GM12873 (cell line): ENCODE results near the gene LIN28A.

Experiments used
- TF ChIP-seq, protein P1 (sequence below): IDR thresholded peaks from 2 replicates; pipeline ENCODE4 v1.5.1; 2012; ENCODE audit warnings: low read depth, mild to moderate bottlenecking, moderate library complexity, low read length, control low read depth; ENCODE audit not compliant: insufficient read depth; ENCODE audit errors: missing control alignments

LIN28A gene

DNA sequence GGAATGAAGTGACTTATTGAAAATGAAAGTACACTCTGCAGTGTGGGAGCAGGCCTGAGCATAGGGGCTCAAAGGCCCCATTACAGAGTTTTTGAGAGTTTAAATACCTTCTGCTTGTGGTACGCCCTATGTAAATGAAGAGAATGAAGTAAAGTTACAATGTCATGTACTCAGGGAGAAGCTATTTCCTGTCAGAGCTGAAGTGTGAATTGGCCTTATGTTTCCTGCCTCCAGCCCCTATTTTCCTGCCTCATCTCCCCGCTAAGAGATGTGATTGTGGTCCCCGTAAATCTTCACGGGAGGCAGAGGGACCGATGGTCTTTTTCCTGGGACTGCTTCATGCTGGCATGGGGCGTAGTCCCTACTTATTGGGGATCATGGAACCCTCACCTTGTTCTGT, 35.5 kb upstream of the LIN28A start:
- TF ChIP-seq, protein P1, sequence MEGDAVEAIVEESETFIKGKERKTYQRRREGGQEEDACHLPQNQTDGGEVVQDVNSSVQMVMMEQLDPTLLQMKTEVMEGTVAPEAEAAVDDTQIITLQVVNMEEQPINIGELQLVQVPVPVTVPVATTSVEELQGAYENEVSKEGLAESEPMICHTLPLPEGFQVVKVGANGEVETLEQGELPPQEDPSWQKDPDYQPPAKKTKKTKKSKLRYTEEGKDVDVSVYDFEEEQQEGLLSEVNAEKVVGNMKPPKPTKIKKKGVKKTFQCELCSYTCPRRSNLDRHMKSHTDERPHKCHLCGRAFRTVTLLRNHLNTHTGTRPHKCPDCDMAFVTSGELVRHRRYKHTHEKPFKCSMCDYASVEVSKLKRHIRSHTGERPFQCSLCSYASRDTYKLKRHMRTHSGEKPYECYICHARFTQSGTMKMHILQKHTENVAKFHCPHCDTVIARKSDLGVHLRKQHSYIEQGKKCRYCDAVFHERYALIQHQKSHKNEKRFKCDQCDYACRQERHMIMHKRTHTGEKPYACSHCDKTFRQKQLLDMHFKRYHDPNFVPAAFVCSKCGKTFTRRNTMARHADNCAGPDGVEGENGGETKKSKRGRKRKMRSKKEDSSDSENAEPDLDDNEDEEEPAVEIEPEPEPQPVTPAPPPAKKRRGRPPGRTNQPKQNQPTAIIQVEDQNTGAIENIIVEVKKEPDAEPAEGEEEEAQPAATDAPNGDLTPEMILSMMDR: no peak

DNA sequence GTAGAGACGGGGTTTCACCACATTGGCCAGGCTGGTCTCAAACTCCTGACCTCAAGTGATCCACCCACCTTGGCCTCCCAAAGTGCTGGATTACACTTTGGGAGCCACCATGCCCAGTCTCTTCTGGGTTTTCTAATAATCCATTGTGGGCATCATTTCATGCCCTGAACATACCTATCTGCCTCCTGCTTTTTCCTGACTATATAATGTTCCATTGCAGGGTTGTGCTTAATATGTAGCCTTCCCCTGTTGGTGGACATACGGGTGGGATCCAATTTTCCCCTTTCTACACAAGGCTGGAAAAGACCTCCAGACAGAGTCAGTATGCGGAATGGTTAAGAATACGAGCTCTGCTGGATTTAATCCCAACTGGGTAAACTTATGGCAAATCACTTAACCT, 34.6 kb upstream of the LIN28A start:
- TF ChIP-seq, protein P1: no peak

DNA sequence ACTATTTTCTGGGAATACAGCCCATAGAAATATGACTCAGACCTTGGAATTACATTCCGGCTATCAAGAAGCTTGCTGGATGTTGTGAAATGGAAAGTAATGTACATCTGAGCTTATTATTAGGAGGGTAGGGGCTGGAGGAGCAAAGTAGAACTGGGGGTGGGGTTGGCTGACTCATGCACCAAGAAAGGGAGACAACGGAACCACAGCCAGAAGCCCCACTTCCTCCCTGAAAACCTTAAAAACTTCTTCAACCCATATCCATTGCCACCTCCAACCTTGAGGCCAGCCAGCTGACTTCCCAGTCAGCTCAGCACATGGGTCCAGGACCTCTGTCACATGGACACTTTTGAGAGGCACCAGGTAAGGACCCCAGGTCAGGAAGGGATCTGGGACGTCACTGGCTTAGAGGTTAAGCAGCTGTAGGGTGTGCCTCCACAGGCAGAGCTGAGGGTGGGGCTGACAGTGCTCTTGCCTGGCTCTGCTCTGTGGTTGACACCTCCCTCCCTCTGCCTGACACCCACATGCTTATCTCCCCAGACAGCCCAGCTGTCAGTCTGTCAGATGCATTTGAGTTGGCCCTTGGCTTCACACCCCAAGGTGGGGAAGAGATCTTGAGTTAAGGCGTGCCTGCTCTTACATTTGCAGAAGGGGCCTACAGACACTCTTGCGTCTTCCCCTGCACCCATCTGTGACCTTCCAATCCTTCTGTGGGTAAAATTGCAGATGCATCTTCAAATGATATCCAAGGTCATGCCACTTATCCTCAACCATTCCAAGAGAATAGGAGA, 32.3 kb upstream of the LIN28A start:
- TF ChIP-seq, protein P1: no peak

DNA sequence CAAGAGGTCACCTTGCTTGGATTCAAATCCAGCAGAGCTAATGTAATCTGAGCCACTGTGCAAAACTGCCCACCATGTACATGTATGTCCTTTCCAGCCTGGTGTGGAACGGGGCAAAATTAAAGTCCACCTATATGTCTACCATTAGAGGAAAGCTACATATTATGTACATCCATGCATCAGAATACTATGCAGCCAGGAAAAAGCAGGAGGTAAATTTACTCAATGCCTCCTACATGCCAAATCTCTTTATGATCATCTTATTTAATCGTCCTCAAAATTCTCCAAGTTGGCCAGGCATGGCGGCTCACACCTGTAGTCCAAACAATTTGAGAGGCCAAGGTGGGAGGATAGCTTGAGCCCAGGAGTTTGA, 31.8 kb upstream of the LIN28A start:
- TF ChIP-seq, protein P1: no peak

DNA sequence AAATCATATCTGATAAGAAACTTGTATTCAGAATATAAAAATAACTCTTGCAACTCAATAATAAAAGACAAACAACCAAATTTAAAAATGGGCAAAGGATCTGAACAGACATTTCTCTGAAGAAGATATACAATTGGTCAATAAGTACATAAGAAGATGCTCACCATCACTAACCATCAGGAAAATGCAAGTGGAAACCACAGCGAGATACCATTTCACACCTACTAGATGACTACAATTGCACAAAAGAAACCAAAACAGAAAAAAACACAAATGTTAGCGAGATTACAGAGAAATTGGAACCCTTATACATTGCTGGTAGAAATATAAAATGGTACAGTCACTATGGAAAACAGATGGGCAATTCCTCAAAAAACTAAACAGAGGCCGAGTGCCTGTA, 26.5 kb upstream of the LIN28A start:
- TF ChIP-seq, protein P1: no peak

DNA sequence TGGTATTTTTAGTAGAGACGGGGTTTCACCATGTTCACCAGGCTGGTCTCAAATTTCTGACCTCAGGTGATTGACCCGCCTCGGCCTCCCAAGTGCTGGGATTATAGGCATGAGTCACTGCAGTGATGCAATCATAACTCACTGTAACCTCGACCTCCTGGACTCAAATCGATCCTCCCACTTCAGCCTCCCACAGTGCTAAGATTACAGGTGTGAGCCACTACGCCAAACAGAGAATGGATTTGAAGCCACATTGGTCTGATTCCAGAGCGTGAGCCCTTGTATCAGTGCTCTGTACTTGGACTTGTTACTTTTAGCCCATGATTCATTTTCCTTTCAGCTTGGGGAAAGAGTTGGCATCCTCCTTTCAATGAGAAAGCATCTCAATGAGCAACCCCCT, 23.2 kb upstream of the LIN28A start:
- TF ChIP-seq, protein P1: no peak

DNA sequence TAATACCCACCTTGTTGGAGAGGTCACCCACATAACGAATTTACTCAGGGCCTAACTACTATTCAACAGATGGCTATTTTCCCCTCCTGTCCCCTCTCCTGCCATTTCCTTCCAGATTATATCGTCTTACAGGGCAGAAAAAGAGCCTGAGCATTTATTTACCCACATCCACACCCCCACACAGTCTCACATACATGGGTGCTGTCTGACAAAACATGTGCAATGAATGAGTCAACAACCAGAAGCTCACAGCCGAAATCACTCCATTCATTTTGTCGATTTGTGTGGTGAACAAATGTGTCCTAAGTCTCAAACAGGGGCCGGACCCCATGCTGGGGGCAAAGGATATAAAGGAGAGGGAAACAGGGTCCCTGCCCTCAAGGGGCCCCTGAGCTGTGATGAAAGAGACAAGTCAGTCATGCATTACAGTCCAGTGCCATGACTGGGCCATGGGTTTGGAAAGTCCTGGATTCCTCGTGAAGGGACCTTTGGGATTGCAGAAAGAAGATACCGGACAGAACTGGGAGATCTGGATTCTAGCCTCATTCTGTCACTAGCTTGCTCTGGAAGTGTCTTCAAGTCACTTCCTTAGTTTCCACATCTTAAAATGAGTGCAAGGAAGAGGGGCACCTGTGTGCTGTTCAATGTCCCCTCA, 21.7 kb upstream of the LIN28A start:
- TF ChIP-seq, protein P1: no peak
